Mesendoderm (in vitro differentiated cells): ENCODE measurements around the gene GPN2.

Source experiments
- DNase-seq: peaks from one replicate; pipeline ENCODE4 v3.0.0; 2013
- H2AK5ac ChIP-seq: 2 replicates; pipeline ENCODE4 v1.6.1; 2013; ENCODE audit warnings: low read length, inconsistent platforms
- H2BK120ac ChIP-seq: 2 replicates; pipeline ENCODE4 v1.6.1; 2013; ENCODE audit warnings: low read depth, mild to moderate bottlenecking, low read length, moderate library complexity, mixed read lengths
- H2BK15ac ChIP-seq: replicated peaks from 2 replicates; pipeline ENCODE4 v1.6.1; 2013; ENCODE audit warnings: low read depth, mild to moderate bottlenecking, moderate library complexity
- H2BK5ac ChIP-seq: 2 replicates; pipeline ENCODE4 v1.6.1; 2013; ENCODE audit warnings: low read length, inconsistent platforms
- H3K18ac ChIP-seq: 2 replicates; pipeline ENCODE4 v1.6.1; 2013; ENCODE audit warnings: mild to moderate bottlenecking, low read length, mixed read lengths
- H3K23ac ChIP-seq: one replicate; pipeline ENCODE4 v1.6.1; 2013; ENCODE audit warnings: low read length
- H3K27ac ChIP-seq: 2 replicates; pipeline ENCODE4 v1.5.1; 2013; ENCODE audit warnings: low read depth, mild to moderate bottlenecking, inconsistent platforms, low read length, moderate library complexity
- H3K27me3 ChIP-seq: 2 replicates; pipeline ENCODE4 v1.6.1; 2013; ENCODE audit warnings: low read length, control low read depth, mild to moderate bottlenecking, inconsistent platforms; ENCODE audit not compliant: insufficient read depth, poor library complexity
- H3K36me3 ChIP-seq: 2 replicates; pipeline ENCODE4 v1.6.1; 2013; ENCODE audit warnings: low read length, inconsistent platforms; ENCODE audit not compliant: control insufficient read depth, insufficient read depth
- H3K4ac ChIP-seq: one replicate; pipeline ENCODE4 v1.6.1; 2013; ENCODE audit warnings: low read depth, mild to moderate bottlenecking, low read length, moderate library complexity
- H3K4me1 ChIP-seq: 2 replicates; pipeline ENCODE4 v1.6.1; 2013; ENCODE audit warnings: low read depth, low read length, inconsistent platforms; ENCODE audit not compliant: control insufficient read depth
- H3K4me2 ChIP-seq: 2 replicates; pipeline ENCODE4 v1.6.1; 2013; ENCODE audit warnings: low read length
- H3K4me3 ChIP-seq: 2 replicates; pipeline ENCODE4 v1.5.1; 2013; ENCODE audit warnings: mild to moderate bottlenecking, low read length
- H3K56ac ChIP-seq: one replicate; pipeline ENCODE4 v1.6.1; 2013; ENCODE audit warnings: low read length
- H3K79me1 ChIP-seq: 2 replicates; pipeline ENCODE4 v1.6.1; 2013; ENCODE audit warnings: low read length, inconsistent platforms
- H3K79me2 ChIP-seq: 2 replicates; pipeline ENCODE4 v1.6.1; 2013; ENCODE audit warnings: mild to moderate bottlenecking, low read length; ENCODE audit not compliant: control insufficient read depth, insufficient read depth
- H3K9ac ChIP-seq: 2 replicates; pipeline ENCODE4 v1.6.1; 2013; ENCODE audit warnings: low read length, inconsistent platforms
- H4K5ac ChIP-seq: one replicate; pipeline ENCODE4 v1.6.1; 2013; ENCODE audit warnings: low read length
- H4K8ac ChIP-seq: one replicate; pipeline ENCODE4 v1.6.1; 2013; ENCODE audit warnings: low read depth, mild to moderate bottlenecking, control low read depth, low read length, moderate library complexity
- WGBS: extraction: QIAGEN DNeasy Blood & Tissue Kit; methylation state at CpG from one replicate; pipeline ENCODE4 v1.1.7; 2013; ENCODE audit warnings: low lambda C conversion rate, missing lambda C conversion rate; ENCODE audit not compliant: insufficient coverage; ENCODE audit errors: extremely low coverage; 5-methylcytosine and 5-hydroxymethylcytosine counted together

Gene GPN2

DNA sequence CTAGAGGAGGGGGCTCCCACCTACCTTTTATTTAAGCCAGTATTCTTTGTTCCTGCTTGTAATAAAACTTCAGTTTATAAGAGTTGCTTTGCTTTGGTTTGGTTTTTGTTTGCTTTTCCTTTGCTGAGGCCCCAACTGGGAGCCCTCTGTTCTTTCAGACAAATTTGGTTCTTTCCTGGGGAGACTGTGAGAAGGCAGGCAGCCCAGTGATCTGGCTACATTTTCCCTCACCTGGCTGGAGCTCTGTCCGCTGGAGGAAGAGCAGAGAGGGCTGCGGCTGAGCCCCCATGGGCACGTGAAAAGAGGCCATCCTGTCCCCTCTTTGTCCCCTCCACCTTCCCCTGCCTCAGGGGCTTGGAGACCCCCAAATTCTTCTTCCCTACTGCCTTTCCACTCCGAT, 34.4 kb downstream of the GPN2 start:
- Histone ChIP-seq H3K36me3 (peaks cover 7% of the 10 kb centered on the region), H3K79me2 (no peaks in the 10 kb centered on the region), H3K27ac (no peak overlapping the region), H3K4me2 (no peak overlapping the region), H3K9ac (no peak overlapping the region), H4K5ac (no peak overlapping the region), H2BK15ac (no peak overlapping the region), H3K27me3 (no peaks in the 10 kb centered on the region), H2AK5ac (no peak overlapping the region), H3K79me1 (no peaks in the 10 kb centered on the region), H3K4ac (no peak overlapping the region), H3K4me1 (peaks cover 3% of the 10 kb centered on the region), H2BK120ac (no peak overlapping the region), H3K56ac (no peak overlapping the region), H3K18ac (no peak overlapping the region), H4K8ac (no peak overlapping the region), H3K4me3 (no peak overlapping the region), H2BK5ac (no peak overlapping the region), H3K23ac (peak overlapping the region; percentile 16)
- no CpG with 5 or more reads among the region's 4 CpGs for WGBS
- DNase-seq = no peak

DNA sequence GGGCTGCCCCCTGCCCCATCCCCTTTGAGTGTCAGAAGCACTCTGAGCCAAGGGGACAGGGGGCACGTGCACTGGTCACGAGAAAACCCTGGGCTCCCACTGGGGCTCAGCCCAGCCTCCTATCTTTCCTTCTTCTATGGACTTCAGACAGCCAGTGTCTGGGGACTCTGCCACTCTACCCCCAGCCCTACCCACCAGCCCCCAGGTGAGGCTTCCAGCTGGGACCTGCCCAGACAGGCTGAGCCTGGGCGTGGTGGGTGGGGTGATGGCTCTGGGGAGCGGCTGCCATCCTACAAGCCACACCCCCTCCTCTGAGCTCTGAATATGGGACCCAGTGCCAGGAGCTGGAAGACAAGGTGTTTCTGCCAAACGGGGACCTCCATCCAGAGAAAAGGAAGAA, 35.2 kb downstream of the GPN2 start:
- no CpG with 5 or more reads among the region's 5 CpGs for WGBS
- Histone ChIP-seq H3K4me2 (no peak overlapping the region), H3K56ac (no peak overlapping the region), H4K8ac (no peak overlapping the region), H3K23ac (no peak overlapping the region), H3K9ac (no peak overlapping the region), H3K79me1 (no peaks in the 10 kb centered on the region), H2BK120ac (no peak overlapping the region), H2AK5ac (no peak overlapping the region), H3K27me3 (no peaks in the 10 kb centered on the region), H3K4me3 (no peak overlapping the region), H3K36me3 (peaks cover 12% of the 10 kb centered on the region), H3K4ac (no peak overlapping the region), H4K5ac (no peak overlapping the region), H3K27ac (no peak overlapping the region), H2BK15ac (no peak overlapping the region), H3K79me2 (no peaks in the 10 kb centered on the region), H3K18ac (no peak overlapping the region), H2BK5ac (no peak overlapping the region), H3K4me1 (peaks cover 3% of the 10 kb centered on the region)
- no peak for DNase-seq

DNA sequence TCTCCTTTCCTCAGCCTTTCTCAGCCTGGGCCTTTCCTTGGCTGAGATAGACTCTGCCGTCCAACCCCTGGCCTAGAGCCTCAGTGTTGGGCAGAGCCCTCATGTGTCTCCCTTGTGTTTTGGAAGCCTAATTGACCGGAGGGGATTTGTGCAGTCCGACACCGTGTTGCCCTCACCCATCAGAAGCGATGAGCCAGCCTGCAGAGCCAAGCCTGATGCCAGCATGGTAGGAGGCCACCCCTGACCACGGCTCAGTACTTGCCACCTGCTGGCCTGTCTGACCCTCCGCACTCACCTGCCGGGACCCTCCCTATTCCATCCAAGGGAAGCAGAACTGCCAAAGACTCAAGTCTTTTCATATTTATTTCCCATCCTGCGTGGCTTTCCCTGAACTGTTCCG, 36.5 kb downstream of the GPN2 start:
- Histone ChIP-seq H4K8ac (no peak overlapping the region), H3K4ac (no peak overlapping the region), H3K9ac (no peak overlapping the region), H3K4me3 (no peak overlapping the region), H2BK5ac (no peak overlapping the region), H3K79me1 (no peaks in the 10 kb centered on the region), H3K27me3 (no peaks in the 10 kb centered on the region), H2AK5ac (no peak overlapping the region), H3K36me3 (peaks cover 16% of the 10 kb centered on the region), H3K56ac (no peak overlapping the region), H3K79me2 (no peaks in the 10 kb centered on the region), H3K4me2 (no peak overlapping the region), H2BK15ac (no peak overlapping the region), H3K4me1 (peaks cover 3% of the 10 kb centered on the region), H3K18ac (no peak overlapping the region), H3K27ac (no peak overlapping the region), H3K23ac (no peak overlapping the region), H4K5ac (no peak overlapping the region), H2BK120ac (no peak overlapping the region)
- no peak for DNase-seq
- WGBS = no CpG with 5 or more reads among the region's 10 CpGs

DNA sequence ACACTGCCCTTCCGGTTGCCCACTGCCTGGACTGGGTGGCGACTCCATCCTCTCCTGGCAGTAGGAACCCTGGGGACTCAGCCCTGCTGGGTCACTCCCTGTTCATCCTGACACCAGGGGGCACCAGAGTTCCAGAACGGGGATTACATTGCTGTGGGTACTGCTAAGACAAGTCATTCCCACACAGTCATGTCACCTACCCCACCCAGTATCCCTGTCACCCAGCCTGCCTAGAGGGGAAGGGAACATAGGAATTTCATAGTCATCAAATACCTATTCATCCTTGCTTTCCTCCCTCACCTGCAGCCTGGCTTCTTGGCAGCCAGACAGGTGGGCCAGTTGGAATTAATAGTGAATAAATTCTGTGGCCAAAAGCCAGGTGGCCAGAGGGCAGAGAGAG, 36.9 kb downstream of the GPN2 start:
- H3K27ac ChIP-seq = no peak overlapping the region

DNA sequence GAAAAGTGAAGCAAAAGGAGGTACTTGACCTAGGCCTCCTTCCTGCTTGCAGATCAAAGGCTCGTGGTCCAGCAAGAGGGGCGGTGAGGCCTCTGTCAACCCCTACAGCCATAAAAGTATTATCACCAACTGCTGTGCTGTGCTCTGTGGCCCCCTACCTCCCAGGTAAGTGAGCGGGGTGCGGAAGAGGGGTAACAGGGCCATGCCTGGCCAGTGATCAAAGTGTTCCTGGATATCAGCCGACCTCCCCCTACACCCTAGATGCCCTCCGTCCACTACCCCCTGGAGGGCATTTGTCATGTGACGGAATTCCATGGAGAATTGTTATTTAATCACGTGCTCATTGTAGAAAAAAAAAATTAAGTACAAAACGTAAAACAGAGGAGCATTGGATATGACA, 37.4 kb downstream of the GPN2 start:
- Histone ChIP-seq H3K4ac (no peak overlapping the region), H4K5ac (no peak overlapping the region), H3K23ac (no peak overlapping the region), H3K36me3 (peaks cover 18% of the 10 kb centered on the region), H3K79me2 (no peaks in the 10 kb centered on the region), H3K18ac (no peak overlapping the region), H4K8ac (no peak overlapping the region), H2AK5ac (no peak overlapping the region), H3K4me2 (no peak overlapping the region), H3K27me3 (no peaks in the 10 kb centered on the region), H3K27ac (no peak overlapping the region), H3K79me1 (no peaks in the 10 kb centered on the region), H3K4me1 (peaks cover 3% of the 10 kb centered on the region), H3K56ac (no peak overlapping the region), H3K4me3 (no peak overlapping the region), H2BK5ac (no peak overlapping the region), H3K9ac (no peak overlapping the region), H2BK120ac (no peak overlapping the region), H2BK15ac (no peak overlapping the region)
- WGBS = no CpG with 5 or more reads among the region's 9 CpGs
- DNase-seq = no peak

More for the DNA sequence above, 36.9 kb downstream of the GPN2 start:
- H3K4ac ChIP-seq = no peak overlapping the region
- H2BK5ac ChIP-seq = no peak overlapping the region
- no peak overlapping the region for H3K9ac ChIP-seq
- H3K18ac ChIP-seq = no peak overlapping the region
- H2AK5ac ChIP-seq = no peak overlapping the region
- H4K8ac ChIP-seq = no peak overlapping the region
- no peak overlapping the region for H3K23ac ChIP-seq
- H2BK120ac ChIP-seq = no peak overlapping the region
- H3K4me2 ChIP-seq = no peak overlapping the region
- no peak overlapping the region for H2BK15ac ChIP-seq
- peaks cover 18% of the 10 kb centered on the region for H3K36me3 ChIP-seq
- no peak overlapping the region for H3K4me3 ChIP-seq
- no peak overlapping the region for H4K5ac ChIP-seq
- no peaks in the 10 kb centered on the region for H3K27me3 ChIP-seq
- H3K56ac ChIP-seq = no peak overlapping the region
- peak; percentile 85 for DNase-seq
- peaks cover 3% of the 10 kb centered on the region for H3K4me1 ChIP-seq
- H3K79me2 ChIP-seq = no peaks in the 10 kb centered on the region
- no CpG with 5 or more reads among the region's 3 CpGs for WGBS
- H3K79me1 ChIP-seq = no peaks in the 10 kb centered on the region

DNA sequence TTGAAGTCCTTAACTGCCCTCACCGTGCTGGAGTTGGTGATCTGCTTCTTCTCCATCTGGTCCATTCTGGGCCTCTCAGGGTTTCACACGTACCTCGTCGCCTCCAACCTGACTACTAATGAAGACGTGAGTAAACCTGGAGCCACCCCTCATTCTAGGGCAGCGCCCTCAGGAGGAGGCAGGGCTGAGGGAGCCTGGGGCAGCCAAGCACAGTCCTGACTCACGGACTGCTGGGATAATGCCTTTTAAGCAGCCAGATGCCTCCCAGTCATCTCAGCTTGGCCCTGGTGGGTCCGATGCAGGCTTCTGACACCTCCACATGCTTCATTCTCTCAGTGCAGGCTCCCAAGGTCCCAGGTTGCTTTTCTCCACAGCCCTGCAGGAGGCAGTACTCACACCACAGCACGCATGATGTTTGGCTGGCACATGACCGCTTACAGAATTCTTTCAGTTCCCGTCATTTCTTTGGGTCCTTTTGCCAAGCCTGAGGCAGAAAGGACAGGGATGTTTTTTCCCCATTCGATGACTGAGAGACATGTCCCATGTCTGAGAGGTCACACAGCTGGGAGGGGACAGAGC, 38.9 kb downstream of the GPN2 start:
- WGBS = no CpG with 5 or more reads among the region's 12 CpGs
- no peak overlapping the region for H2BK15ac ChIP-seq
- H4K5ac ChIP-seq = no peak overlapping the region
- no peaks in the 10 kb centered on the region for H3K27me3 ChIP-seq
- no peak overlapping the region for H3K4ac ChIP-seq
- peak; percentile 39 for DNase-seq
- no peak overlapping the region for H3K9ac ChIP-seq
- H3K79me1 ChIP-seq = no peaks in the 10 kb centered on the region
- H2BK120ac ChIP-seq = no peak overlapping the region
- no peak overlapping the region for H3K4me3 ChIP-seq
- no peaks in the 10 kb centered on the region for H3K79me2 ChIP-seq
- no peak overlapping the region for H3K27ac ChIP-seq
- no peak overlapping the region for H2BK5ac ChIP-seq
- H3K4me2 ChIP-seq = no peak overlapping the region
- no peak overlapping the region for H3K56ac ChIP-seq
- no peak overlapping the region for H2AK5ac ChIP-seq
- H4K8ac ChIP-seq = no peak overlapping the region
- no peak overlapping the region for H3K23ac ChIP-seq
- H3K4me1 ChIP-seq = no peaks in the 10 kb centered on the region
- no peak overlapping the region for H3K18ac ChIP-seq
- peaks cover 18% of the 10 kb centered on the region for H3K36me3 ChIP-seq
